Keratinocyte (primary cell): ENCODE results near the gene GPR33. TPM values are rescaled to one million over a fixed set of nuclear protein-coding genes. Genes with fewer than 3 reads are reported as not detected.

Experiments used
- DNase-seq: peaks from one replicate; pipeline ENCODE4 v3.0.0-alpha.2; 2011; ENCODE audit warnings: low read depth, missing footprints, low spot score
- FAIRE-seq: peaks from 2 replicates; lab custom pipeline; 2011; peaks lifted over from hg19 to GRCh38; lab: Jason Lieb, UNC
- H2AFZ ChIP-seq: 2 replicates; pipeline ENCODE4 v1.6.0; 2012; ENCODE audit warnings: low read length, control low read depth, inconsistent platforms; ENCODE audit not compliant: control insufficient read depth
- H3K27ac ChIP-seq: 2 replicates; pipeline ENCODE4 v1.5.1; 2011; ENCODE audit warnings: low read length; ENCODE audit not compliant: control insufficient read depth, insufficient read depth
- H3K27me3 ChIP-seq: 3 replicates; pipeline ENCODE4 v1.6.0; 2011; ENCODE audit warnings: low read length; ENCODE audit not compliant: control insufficient read depth, insufficient read depth; ENCODE audit errors: extremely low read depth
- H3K36me3 ChIP-seq, 2 experiments: 2 replicates in 1 of 2; 3 replicates in 1 of 2; pipeline ENCODE4 v1.5.1; 2011; ENCODE audit warnings: low read length in 2 of 2, mild to moderate bottlenecking in 1 of 2; ENCODE audit not compliant: control insufficient read depth in 2 of 2, insufficient read depth in 2 of 2; ENCODE audit errors: extremely low read depth in 1 of 2
- H3K4me1 ChIP-seq: 3 replicates; pipeline ENCODE4 v1.5.1; 2011; ENCODE audit warnings: low read length; ENCODE audit not compliant: control insufficient read depth, insufficient read depth; ENCODE audit errors: extremely low read depth
- H3K4me2 ChIP-seq: 3 replicates; pipeline ENCODE4 v1.6.0; 2011; ENCODE audit warnings: low read depth, low read length; ENCODE audit not compliant: control insufficient read depth, insufficient read depth; ENCODE audit errors: extremely low read depth
- H3K4me3 ChIP-seq, 3 experiments: fragments of 200-600 bp in 1 of 3; sonication (generic) in 1 of 3; 2 replicates in 2 of 3; 3 replicates in 1 of 3; pipeline ENCODE4 v1.5.1; 2011 to 2016; ENCODE audit warnings: low read length in 3 of 3, mild to moderate bottlenecking in 3 of 3, control low read depth in 2 of 3, inconsistent platforms in 1 of 3, low read depth in 1 of 3, mixed read lengths in 1 of 3, mixed run types in 1 of 3, moderate library complexity in 1 of 3; ENCODE audit not compliant: control insufficient read depth in 2 of 3, insufficient read depth in 2 of 3; ENCODE audit errors: extremely low read depth in 1 of 3
- H3K79me2 ChIP-seq: 2 replicates; pipeline ENCODE4 v1.6.0; 2012; ENCODE audit warnings: low read length; ENCODE audit not compliant: control insufficient read depth, insufficient read depth
- H3K9ac ChIP-seq: 3 replicates; pipeline ENCODE4 v1.6.0; 2011; ENCODE audit warnings: low read length; ENCODE audit not compliant: control insufficient read depth, insufficient read depth; ENCODE audit errors: extremely low read depth
- H3K9me1 ChIP-seq: 3 replicates; pipeline ENCODE4 v1.6.0; 2011; ENCODE audit warnings: low read length; ENCODE audit not compliant: control insufficient read depth, insufficient read depth; ENCODE audit errors: extremely low read depth
- H3K9me3 ChIP-seq: 2 replicates; pipeline ENCODE4 v1.5.1; 2012; ENCODE audit warnings: low read depth, low read length; ENCODE audit not compliant: control insufficient read depth
- H4K20me1 ChIP-seq: 3 replicates; pipeline ENCODE4 v1.6.0; 2011; ENCODE audit warnings: low read length; ENCODE audit not compliant: control insufficient read depth, insufficient read depth; ENCODE audit errors: extremely low read depth
- EZH2 ChIP-seq: IDR thresholded peaks from one replicate; pipeline ENCODE4 v1.6.1; 2012; ENCODE audit warnings: inconsistent platforms, mild to moderate bottlenecking, low read length, moderate library complexity
- dilution Hi-C: fragments of 300-500 bp; cut with MboI; formaldehyde crosslinking; loops from one replicate; pipeline ENCODE4 v1.7.0; 2020; ENCODE audit warnings: low sequenced_read_pairs; ENCODE audit not compliant: extremely low pct_ligation_motif_present
- polyA plus RNA-seq, 5 experiments: library from polyadenylated mRNA; depleted of rRNA in 3 of 5; stranded (reverse) in 3 of 5; stranded (forward) in 1 of 5; unstranded in 1 of 5; fragments of >200 nt; gene quantifications; 1 replicate in 1 of 5; 2 replicates in 3 of 5; 3 replicates in 1 of 5; pipeline versions ENCODE4 v1.2.1 to v1.2.3, GENCODE V29; 2011 to 2012; ENCODE audit warnings: missing spikeins in 2 of 5, low read depth in 1 of 5, low replicate concordance in 1 of 5
- TF ChIP-seq, protein P1 (sequence below), 3 experiments: IDR thresholded peaks in 1 of 3; conservative IDR thresholded peaks in 1 of 3; optimal IDR thresholded peaks in 1 of 3; 2 replicates in 2 of 3; 3 replicates in 1 of 3; pipeline versions ENCODE3 to v1.5.1; 2011; ENCODE audit warnings: low read length in 3 of 3, mild to moderate bottlenecking in 3 of 3, moderate library complexity in 2 of 3, control low read depth in 1 of 3, inconsistent platforms in 1 of 3; ENCODE audit not compliant: insufficient read depth in 2 of 3; ENCODE audit errors: extremely low read depth in 1 of 3

GPR33 gene
- polyA plus RNA-seq, 1 donor (not counting 4 experiments of a cell fraction or from before 2014, with no cell fraction given), result not detected

DNA sequence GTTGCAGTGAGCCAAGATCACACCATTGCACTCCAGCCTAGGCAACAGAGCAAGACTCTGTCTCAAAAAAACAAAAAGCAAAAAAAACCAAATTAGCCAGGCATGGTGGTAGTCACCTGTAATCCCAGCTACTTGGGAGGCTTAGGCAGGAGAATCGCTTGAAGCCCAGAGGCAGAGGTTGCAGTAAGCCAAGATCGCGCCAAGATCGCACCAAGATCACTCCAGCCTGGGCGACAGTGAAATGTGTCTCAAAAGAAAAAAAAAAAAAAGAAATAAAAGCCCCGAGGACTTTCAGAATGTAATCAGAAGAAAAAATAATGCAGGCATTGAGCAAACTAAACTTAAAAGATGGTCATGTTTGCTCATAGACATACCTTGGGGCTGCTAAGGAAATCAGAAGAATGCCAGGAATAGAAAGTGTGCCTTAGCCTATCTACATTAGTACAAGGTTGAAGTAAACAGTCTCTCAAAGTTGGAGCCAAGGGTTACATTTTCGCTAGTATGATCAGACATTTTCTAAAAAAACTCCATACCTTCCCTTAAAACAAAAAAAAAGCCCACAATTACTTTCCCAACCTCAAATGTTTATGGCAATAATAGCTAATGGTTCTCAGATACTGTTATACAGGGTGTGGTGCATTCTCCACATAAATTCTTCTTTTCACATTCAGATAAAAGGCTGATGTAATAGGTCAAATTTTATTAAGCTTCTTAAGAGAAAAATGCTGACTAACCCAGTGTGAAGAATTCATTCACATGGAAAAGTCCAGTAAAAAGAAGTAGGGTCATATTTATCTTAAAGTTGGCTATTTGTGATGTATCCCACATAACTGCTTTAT lies 46.3 kb downstream of the GPR33 start:
- TF ChIP-seq, protein P1, sequence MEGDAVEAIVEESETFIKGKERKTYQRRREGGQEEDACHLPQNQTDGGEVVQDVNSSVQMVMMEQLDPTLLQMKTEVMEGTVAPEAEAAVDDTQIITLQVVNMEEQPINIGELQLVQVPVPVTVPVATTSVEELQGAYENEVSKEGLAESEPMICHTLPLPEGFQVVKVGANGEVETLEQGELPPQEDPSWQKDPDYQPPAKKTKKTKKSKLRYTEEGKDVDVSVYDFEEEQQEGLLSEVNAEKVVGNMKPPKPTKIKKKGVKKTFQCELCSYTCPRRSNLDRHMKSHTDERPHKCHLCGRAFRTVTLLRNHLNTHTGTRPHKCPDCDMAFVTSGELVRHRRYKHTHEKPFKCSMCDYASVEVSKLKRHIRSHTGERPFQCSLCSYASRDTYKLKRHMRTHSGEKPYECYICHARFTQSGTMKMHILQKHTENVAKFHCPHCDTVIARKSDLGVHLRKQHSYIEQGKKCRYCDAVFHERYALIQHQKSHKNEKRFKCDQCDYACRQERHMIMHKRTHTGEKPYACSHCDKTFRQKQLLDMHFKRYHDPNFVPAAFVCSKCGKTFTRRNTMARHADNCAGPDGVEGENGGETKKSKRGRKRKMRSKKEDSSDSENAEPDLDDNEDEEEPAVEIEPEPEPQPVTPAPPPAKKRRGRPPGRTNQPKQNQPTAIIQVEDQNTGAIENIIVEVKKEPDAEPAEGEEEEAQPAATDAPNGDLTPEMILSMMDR (optimal IDR thresholded peaks at IDR 0.05 in 1 of 3, IDR thresholded peaks at IDR 0.05 in 1 of 3, conservative IDR thresholded peaks at IDR 0.05 in 1 of 3; ENCODE audit: extremely low read depth in 1 of 3, insufficient read depth in 2 of 3, low read length in 3 of 3), result no peak
- no peak for TF ChIP-seq EZH2
- Histone ChIP-seq H4K20me1 (no peaks in the 10 kb centered on the region), H3K27ac (no peak overlapping the region), H3K79me2 (no peaks in the 10 kb centered on the region), H2AFZ (no peak overlapping the region), H3K4me2 (peak overlapping the region; percentile 9), H3K9me1 (no peaks in the 10 kb centered on the region), H3K4me1 (peaks cover 5% of the 10 kb centered on the region), H3K9me3 (no peaks in the 10 kb centered on the region), H3K9ac (no peak overlapping the region), H3K4me3 (no peak overlapping the region), H3K27me3 (no peaks in the 10 kb centered on the region), H3K36me3 (no peaks in the 10 kb centered on the region)
- dilution Hi-C loops, result no loop called here
- no peak for DNase-seq
- peak; percentile 13 for FAIRE-seq

DNA sequence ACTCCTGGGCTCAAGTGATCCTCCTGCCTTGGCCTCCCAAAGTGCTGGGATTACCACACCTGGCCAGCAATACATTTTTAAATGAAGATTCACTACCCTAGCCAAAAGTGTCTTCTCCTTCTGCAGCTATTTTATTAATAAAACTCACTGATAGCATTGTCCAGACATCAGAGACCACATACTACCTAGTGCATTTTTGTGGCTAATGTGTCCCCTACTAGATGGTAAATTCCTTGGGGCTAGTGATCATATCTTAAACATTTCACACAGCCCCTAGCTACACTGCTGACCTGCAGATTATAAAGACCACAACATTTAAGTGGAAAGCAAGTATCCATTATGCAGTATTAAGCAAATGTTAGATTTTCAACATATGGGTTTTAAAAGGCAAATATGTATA lies 47.6 kb downstream of the GPR33 start:
- no peaks in the 10 kb centered on the region for H3K9me3 ChIP-seq
- no peaks in the 10 kb centered on the region for H3K36me3 ChIP-seq
- no peak overlapping the region for H3K27ac ChIP-seq
- peaks cover 5% of the 10 kb centered on the region for H3K4me1 ChIP-seq
- TF ChIP-seq, protein P1 (optimal IDR thresholded peaks at IDR 0.05 in 1 of 3, IDR thresholded peaks at IDR 0.05 in 1 of 3, conservative IDR thresholded peaks at IDR 0.05 in 1 of 3; ENCODE audit: extremely low read depth in 1 of 3, insufficient read depth in 2 of 3, low read length in 3 of 3), result no peak
- no peak for TF ChIP-seq EZH2
- FAIRE-seq, result no peak
- H3K4me2 ChIP-seq, result no peak overlapping the region
- dilution Hi-C loops, result no loop called here
- no peaks in the 10 kb centered on the region for H3K27me3 ChIP-seq
- DNase-seq, result no peak
- no peak overlapping the region for H2AFZ ChIP-seq
- H4K20me1 ChIP-seq, result no peaks in the 10 kb centered on the region
- H3K79me2 ChIP-seq, result no peaks in the 10 kb centered on the region
- H3K9ac ChIP-seq, result no peak overlapping the region
- no peak overlapping the region for H3K4me3 ChIP-seq
- H3K9me1 ChIP-seq, result no peaks in the 10 kb centered on the region
